Mononuclear cell (primary cell): ENCODE data around the gene GARIN5A. TPM values are rescaled to one million over a fixed set of nuclear protein-coding genes. Genes with fewer than 3 reads are reported as not detected.

Experiments
- H3K27me3 ChIP-seq: 2 replicates; pipeline ENCODE4 v1.6.0; 2011; ENCODE audit warnings: low read length, control low read depth; ENCODE audit not compliant: insufficient read depth
- H3K4me1 ChIP-seq: 2 replicates; pipeline ENCODE4 v1.5.1; 2011; ENCODE audit warnings: mild to moderate bottlenecking, low read length, control low read depth; ENCODE audit not compliant: insufficient read depth
- H3K4me3 ChIP-seq: 2 replicates; pipeline ENCODE4 v1.5.1; 2011; ENCODE audit warnings: mild to moderate bottlenecking, low read length, moderate library complexity
- H3K9me3 ChIP-seq: 2 replicates; pipeline ENCODE4 v1.5.1; 2011; ENCODE audit warnings: low read depth, mild to moderate bottlenecking, control low read depth, low read length
- total RNA-seq: library from RNA; depleted of rRNA; stranded (reverse); fragments of >200 nt; gene quantifications from one replicate; pipeline ENCODE4 v1.2.3, GENCODE V29; 2012

The GARIN5A gene
- total RNA-seq, 1 donor = 0.21 TPM

DNA sequence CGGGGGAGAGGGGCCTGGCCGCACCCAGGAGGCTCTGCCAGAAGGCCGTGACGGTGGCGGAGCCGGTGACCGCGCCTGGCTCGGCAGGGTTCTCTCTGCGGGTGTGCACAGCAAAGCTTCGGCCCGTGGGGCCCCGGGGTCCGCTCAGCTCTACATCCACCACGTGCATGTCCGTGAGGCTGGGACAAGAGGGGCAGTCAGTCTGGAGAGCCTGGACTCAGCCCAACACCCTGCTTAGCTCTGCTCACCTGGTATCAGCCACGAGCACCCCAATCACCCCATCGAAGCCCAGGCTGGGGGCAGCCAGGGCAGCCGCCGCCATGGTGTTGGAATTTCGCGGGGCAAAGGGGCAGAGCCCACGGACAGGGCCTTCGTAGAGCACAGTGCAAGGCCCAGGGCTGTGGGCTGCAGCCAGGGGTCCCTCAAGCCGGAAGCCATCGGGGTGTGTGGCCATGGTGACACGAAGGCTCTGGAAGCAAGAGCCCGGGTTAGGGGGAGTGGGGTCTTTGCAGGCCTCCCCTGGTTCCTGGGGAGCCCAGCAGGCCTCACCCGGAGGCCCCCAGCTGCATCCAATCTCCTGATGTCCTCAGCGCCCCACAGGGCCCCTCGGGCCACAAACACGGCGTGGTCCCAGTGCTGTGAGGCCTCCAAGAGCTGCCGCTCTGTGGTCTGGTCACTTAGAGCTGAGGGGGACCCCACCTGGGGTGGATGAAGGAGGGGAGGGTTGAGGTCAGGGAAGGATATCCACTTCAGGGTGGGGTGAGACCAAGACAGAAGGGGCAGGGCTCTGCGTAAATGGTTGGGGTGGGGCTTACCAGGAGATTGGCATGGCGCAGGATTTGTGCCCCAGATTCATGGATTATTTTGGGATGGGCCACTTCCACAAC lies 35.7 kb upstream of the GARIN5A start:
- no peak overlapping the region for H3K4me3 ChIP-seq
- no peaks in the 10 kb centered on the region for H3K9me3 ChIP-seq
- no peaks in the 10 kb centered on the region for H3K27me3 ChIP-seq
- peaks cover 10% of the 10 kb centered on the region for H3K4me1 ChIP-seq

DNA sequence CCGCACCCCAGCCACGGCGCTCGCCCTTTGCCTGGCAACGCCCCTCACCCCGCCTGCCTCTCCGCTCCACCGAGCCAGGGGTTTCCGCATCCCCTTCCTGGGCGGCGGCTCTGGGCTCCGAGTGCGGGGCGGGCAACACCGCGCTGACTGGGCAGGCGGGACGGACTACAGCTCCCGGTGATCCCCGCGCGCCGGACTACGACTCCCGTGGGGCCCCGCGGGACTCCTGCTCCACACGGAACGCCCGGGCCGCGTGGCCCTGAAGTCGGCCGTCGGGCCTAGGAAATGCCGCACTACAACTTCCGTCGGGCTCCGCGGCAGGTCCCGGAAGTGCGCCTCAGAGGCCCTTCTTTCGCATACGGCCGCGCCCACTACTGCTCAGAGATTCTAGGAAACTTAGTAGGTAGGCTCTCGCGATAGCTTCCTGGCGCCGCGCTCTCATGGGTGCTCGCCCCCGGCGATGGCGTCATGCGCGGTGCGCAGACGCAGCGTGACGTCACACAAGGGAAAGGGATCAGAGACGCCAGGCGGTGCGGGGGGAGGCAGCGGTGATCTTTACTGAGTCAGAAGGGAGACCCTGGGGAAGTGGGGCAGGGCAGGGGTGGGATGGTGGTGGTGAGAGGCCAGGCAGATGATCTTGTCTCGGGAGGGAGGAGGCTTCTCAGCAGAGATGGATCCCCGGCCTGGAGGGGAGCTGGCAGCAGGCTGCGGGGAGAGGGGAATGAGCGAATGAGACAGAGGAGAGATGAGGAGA lies 34.6 kb upstream of the GARIN5A start, which contains the start of gene JOSD2:
TSS of gene JOSD2 (minus strand) at position 123 of the 754 bp plus-strand sequence. CDS start 760 bp downstream, outside the sequence.
- Histone ChIP-seq H3K9me3 (no peaks in the 10 kb centered on the region), H3K4me3 (peak within 1 kb of the TSS; percentile 56), H3K27me3 (no peaks in the 10 kb centered on the region), H3K4me1 (peaks cover 10% of the 10 kb centered on the region)

DNA sequence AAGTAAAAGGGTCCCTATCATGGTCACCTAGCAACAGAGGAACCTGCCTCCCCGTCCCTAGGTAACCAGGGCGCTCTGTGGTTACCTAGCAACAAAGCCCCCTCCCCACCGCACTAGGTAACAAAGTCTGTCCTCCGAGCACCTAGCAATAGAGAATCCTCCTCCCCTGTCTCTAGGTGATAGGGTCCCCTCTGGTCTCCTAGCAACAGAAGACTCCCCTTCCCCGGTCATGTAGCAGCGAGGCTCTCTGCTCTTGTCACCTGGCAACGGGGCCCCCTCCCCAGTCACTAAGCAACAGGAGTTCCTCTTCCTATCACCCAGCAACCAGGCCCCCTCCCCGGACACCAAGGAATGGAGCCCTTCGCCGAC lies 34.0 kb upstream of the GARIN5A start:
- Histone ChIP-seq H3K27me3 (no peaks in the 10 kb centered on the region), H3K9me3 (no peaks in the 10 kb centered on the region), H3K4me1 (peaks cover 10% of the 10 kb centered on the region), H3K4me3 (peak overlapping the region; percentile 56)

DNA sequence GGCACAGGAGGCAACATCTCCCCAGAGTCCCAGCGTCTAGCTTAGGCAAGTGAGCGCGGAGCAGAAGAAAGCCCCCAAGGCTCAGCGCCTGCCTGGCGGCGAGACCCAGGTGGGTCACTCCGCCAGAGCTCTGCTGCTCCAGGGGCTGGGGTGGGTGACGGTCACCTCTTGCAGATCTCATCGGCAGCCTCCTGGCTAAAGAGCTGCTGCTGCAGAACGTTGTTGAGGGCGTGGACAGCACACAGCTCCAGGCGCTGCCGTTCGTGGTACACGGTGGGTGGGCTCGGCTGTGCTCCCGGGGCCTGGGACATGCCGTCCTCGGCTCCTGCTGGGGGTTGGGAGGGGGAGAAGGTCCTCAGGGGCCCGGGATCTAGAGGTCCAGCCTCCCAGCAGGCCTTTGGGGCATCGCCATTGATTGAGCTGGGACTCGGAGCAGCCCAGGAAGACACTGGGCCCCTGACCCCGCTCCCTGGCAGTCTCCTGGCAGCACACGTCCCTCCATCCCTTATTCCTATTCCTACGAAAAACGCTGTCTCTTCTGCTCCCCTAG lies 33.5 kb upstream of the GARIN5A start:
- Histone ChIP-seq H3K4me3 (peak overlapping the region; percentile 56), H3K4me1 (peaks cover 10% of the 10 kb centered on the region), H3K27me3 (no peaks in the 10 kb centered on the region), H3K9me3 (no peaks in the 10 kb centered on the region)

DNA sequence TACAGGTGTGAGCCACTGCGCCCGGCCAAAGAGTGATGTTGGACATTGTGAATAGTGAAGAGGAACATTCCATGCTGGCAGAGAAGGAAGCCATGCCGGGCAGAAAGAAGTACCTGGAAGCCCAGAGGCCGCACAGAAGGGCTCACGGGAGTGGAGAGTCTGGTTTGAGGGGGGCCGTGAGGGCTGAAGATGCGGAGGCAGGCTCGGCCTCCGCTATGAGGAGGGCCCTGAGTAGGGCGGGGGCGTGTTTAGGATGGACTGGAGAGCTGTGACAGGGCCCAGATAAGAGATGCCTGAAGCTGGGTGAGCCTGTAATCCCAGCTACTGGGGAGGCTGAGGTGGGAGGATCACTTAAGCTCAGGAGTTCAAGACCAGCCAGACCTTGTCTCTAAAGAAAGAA lies 32.7 kb upstream of the GARIN5A start:
- Histone ChIP-seq H3K4me3 (no peak overlapping the region), H3K9me3 (no peaks in the 10 kb centered on the region), H3K4me1 (peaks cover 10% of the 10 kb centered on the region), H3K27me3 (no peaks in the 10 kb centered on the region)

DNA sequence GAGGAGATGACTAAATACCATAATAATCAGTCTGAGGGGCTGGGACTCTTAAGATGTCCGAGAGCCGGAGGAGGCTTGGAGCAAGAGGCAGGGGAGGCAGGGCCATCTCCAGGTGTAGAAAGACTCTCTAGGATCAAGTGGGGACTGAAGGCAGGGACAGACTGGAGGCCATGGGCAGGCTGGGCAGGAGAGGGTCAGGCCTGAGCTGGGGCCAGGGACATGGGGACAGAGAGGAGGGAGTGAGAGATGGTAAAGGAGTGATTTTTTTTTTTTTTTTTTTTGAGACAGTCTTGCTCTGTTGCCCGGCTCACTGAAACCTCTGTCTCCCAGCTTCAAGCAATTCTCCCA lies 32.2 kb upstream of the GARIN5A start:
- Histone ChIP-seq H3K27me3 (no peaks in the 10 kb centered on the region), H3K4me1 (peaks cover 10% of the 10 kb centered on the region), H3K9me3 (no peaks in the 10 kb centered on the region), H3K4me3 (no peak overlapping the region)

DNA sequence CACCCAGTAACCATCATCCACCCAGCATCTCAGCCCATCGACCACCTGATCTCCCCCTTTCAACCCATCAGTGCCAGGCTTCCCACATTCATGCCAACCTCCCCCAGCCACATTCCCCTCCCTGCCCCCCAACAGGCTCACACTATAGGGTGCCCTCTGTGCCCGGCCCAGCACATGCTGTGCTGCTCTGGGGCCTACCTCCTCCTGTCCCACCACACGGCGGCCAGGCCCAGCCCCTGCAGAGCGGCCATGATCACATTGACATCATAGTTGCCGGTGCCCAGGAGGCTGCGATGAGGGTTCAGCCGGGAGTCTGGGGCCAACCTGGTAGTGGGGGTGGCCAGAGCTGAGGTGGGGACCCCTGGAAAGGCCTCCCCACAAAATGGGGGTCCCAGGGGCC lies 30.7 kb upstream of the GARIN5A start:
- H3K4me1 ChIP-seq = peaks cover 10% of the 10 kb centered on the region
- no peaks in the 10 kb centered on the region for H3K27me3 ChIP-seq
- H3K9me3 ChIP-seq = no peaks in the 10 kb centered on the region
- no peak overlapping the region for H3K4me3 ChIP-seq

DNA sequence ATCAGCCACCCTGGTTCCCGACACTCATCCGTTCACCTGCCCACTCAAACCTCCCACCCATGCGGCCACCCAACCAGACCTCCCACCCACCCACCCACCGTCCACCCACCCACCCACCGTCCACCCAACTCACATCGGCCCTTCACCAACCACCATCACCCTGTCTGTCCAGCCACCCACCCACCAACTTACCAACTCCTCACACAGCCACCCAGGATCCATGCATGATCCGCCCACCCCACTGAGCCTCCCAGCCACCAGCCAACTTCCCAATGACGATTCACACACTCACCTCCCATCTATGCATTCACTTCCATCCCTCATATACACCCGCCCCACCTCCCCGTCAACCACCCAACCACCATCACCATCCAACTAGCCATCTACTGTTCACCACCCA lies 30.1 kb upstream of the GARIN5A start:
- no peaks in the 10 kb centered on the region for H3K27me3 ChIP-seq
- H3K4me3 ChIP-seq = no peak overlapping the region
- peaks cover 10% of the 10 kb centered on the region for H3K4me1 ChIP-seq
- H3K9me3 ChIP-seq = no peaks in the 10 kb centered on the region

DNA sequence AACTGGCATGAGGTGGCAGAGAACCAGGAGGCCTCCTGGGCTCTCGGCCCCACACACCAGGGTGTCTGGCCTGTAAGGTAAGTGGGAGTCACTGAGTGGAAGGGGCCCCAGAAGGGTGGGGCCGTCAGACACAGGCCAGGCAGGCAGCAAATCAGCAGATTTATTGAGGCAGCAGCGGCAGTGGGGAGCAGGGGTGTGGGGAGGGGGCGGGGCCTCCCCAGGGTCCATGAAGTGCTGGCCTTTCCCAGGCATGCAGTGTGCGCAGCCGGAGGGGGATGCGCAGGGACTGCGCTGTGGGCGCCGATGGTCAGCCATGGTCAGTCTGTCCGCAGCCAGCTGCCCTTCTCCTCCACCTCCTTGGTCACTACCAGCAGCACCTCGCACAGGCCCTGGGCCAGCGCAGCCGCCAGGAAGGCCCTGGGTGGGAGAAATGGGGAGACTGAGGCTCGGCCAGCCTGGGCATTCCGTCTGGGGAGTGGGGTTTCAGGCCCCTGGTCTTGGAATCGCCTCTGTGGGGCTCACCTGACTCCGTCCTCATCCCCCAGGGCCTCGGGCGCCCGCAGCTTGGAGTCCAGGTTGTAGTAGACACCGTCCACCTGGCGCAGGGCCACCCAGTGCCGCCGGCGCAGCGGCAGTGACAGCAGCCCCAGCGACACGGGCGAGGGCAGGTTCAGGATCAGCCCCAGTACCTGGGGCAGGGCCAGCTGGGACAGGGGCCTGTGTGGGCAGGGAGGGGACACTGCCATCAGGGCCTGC lies 29.4 kb upstream of the GARIN5A start:
- Histone ChIP-seq H3K4me3 (no peak overlapping the region), H3K27me3 (no peaks in the 10 kb centered on the region), H3K9me3 (no peaks in the 10 kb centered on the region), H3K4me1 (peaks cover 10% of the 10 kb centered on the region)

DNA sequence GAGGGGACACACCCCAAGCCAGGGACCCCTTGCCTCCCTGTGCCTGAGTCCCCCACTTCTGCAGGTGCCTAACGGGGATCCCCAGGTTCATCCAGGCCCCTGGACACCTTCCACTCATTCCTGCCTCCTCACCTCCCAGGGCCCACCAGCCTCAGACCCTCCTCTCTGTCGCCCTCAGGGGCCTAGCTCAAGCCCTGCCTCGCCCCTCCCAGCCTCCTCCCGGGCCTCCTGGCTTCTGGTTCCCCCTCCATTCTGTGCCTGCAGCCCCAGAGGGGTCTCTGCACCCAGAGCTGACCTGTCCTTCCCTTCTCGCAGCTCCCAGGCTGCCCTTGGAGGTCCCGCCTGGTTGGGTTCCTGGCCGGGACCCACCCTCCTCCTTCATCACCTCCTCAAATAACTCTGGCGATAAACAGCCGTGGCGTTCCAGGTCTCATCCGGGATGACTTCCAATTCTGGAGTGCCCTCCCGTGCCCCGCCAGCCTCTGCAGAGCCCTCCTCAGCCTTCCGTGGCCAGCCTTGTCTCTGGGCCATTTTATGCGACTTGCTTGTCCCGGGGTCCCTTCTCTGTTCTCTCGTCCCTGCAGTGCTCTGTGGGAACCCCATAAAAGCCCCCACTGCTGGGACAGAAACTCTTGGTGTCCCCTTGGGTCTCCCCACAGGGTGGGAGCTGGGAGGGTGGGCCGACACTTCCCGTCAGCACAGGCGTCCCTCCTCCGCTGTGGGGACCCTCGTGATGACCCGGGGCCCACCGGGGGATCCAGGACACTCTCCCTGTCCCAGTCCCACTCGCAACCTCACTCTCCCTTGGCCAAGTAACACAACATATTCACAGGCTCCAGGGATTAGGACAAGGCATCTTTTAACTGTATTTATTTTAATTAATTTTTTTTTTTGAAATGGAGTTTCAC lies 25.2 kb upstream of the GARIN5A start:
- Histone ChIP-seq H3K27me3 (no peaks in the 10 kb centered on the region), H3K9me3 (no peaks in the 10 kb centered on the region), H3K4me3 (no peak overlapping the region), H3K4me1 (no peaks in the 10 kb centered on the region)

DNA sequence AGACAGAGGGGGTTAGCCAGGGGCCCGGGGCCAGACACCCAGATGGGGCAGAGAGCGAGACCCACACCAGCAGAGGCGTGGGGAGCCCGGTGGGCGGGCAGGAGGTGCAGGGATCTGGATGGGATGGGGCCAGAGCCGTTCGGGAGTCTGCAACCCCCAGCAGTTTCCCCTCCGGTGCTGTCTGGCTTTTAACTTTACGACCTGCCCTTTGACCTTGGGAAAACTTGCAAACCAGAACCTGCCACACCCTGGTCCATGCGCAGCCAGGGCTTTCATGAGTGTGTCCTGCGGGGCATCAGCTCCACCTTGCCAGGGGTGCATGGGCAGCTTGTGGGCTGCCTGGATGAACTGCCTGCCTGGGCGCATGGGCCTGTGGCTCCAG lies 24.5 kb upstream of the GARIN5A start:
- H3K4me3 ChIP-seq = no peak overlapping the region
- H3K4me1 ChIP-seq = no peaks in the 10 kb centered on the region
- no peaks in the 10 kb centered on the region for H3K9me3 ChIP-seq
- no peaks in the 10 kb centered on the region for H3K27me3 ChIP-seq

DNA sequence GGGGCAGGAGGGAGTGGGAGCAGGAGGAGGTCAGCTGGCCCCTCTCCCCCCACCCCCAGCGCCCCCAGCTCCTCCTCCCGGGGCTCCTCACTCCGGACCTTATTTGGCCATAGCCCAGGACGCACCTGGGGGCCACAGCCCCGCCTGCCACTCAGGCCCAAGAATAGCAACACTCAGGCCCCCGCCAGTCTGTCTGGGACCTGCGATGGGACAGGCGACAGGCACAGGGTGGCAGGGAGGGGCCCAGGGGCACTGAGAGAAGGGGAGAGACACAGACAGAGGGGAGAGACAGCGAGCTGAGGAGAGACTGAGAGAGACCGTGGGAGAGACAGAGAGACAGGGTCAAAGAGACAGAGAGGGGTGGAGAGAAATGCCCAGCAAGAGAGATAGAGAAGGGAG lies 24.1 kb upstream of the GARIN5A start:
- H3K27me3 ChIP-seq = no peaks in the 10 kb centered on the region
- H3K9me3 ChIP-seq = no peaks in the 10 kb centered on the region
- no peaks in the 10 kb centered on the region for H3K4me1 ChIP-seq
- no peak overlapping the region for H3K4me3 ChIP-seq

DNA sequence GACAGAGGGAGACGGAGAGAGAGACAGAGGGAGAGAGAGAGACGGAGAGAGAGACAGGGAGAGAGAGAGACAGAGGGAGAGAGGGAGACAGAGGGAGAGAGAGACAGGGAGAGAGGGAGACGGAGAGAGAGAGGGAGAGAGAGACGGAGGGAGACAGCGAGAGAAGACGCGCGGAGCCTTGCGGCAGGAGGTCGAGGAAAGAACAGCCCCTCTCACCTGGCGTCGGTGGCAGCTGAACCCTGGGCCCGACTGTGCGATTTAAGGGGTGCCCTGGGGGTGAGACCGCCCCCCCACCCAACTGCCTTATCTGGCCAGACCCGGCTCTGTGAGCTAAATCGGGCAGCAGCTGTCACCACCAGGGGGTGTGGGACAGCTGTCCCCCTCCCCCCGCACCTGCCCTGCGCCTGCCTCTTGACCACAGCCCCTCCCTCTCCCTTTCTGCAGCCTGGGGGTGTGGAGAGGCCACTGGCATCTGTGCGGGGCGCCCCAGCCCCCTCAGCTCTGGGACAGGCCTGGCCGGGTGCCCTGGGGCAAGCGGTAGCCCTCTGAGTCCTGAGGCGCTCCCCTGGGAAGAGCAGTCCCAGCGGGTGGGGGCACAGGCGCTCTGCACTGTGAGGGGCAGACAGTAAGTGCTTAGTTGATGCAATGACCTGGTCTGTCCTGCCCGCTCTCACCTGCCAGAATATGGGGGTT lies 23.6 kb upstream of the GARIN5A start:
- H3K27me3 ChIP-seq = no peaks in the 10 kb centered on the region
- no peaks in the 10 kb centered on the region for H3K4me1 ChIP-seq
- H3K9me3 ChIP-seq = no peaks in the 10 kb centered on the region
- no peak overlapping the region for H3K4me3 ChIP-seq
